A673 (cell line): ENCODE results near the gene S100A16. TPM values are rescaled to one million over a fixed set of nuclear protein-coding genes. Genes with fewer than 3 reads are reported as not detected.
"Not testable (repeated sequence)": the region's sequence is repeated elsewhere in the genome, so short reads cannot be mapped to it uniquely, and the experiment has no call there.

Source experiments
- BruUV-seq: library from RNA; stranded (reverse); fragments of 400-500 nt; replicated peaks from 2 replicates; lab custom pipeline; 2021; lab: Mats Ljungman, UMichigan
- CTCF ChIA-PET: fragments of 300-600 bp; sonication (Branson Sonifier 250); formaldehyde crosslinking; loops from one replicate; lab custom pipeline; 2022; ENCODE audit warnings: antibody characterized with exemption; lab: Charles Lee
- POLR2A ChIA-PET: fragments of 300-600 bp; sonication (Branson Sonifier 250); formaldehyde crosslinking; loops from one replicate; lab custom pipeline; 2022; ENCODE audit warnings: antibody characterized with exemption; ENCODE audit not compliant: low non-redundant PET; lab: Charles Lee
- DNase-seq: peaks from one replicate; pipeline ENCODE4 v3.0.0-alpha.2; 2015; ENCODE audit warnings: low spot score
- H3K27ac ChIP-seq: fragments of 200-600 bp; sonication (generic); 2 replicates; pipeline ENCODE4 v1.5.1; 2016; ENCODE audit warnings: mixed run types, low read depth, mild to moderate bottlenecking, mixed read lengths, antibody characterized with exemption, low read length; ENCODE audit not compliant: poor library complexity, severe bottlenecking
- H3K27me3 ChIP-seq: fragments of 200-600 bp; sonication (generic); replicated peaks from 2 replicates; pipeline ENCODE4 v1.6.1; 2017; ENCODE audit warnings: mixed run types, low read depth, mild to moderate bottlenecking, mixed read lengths, antibody characterized with exemption, low read length; ENCODE audit not compliant: insufficient read depth, poor library complexity
- H3K36me3 ChIP-seq: fragments of 200-600 bp; sonication (generic); 2 replicates; pipeline ENCODE4 v1.6.1; 2016; ENCODE audit warnings: mixed run types, mild to moderate bottlenecking, mixed read lengths, antibody characterized with exemption, low read length; ENCODE audit not compliant: insufficient read depth, poor library complexity, severe bottlenecking
- H3K4me1 ChIP-seq: fragments of 200-600 bp; sonication (generic); 2 replicates; pipeline ENCODE4 v1.6.1; 2017; ENCODE audit warnings: mixed run types, mild to moderate bottlenecking, mixed read lengths, antibody characterized with exemption, low read length; ENCODE audit not compliant: insufficient read depth, poor library complexity, severe bottlenecking
- H3K4me3 ChIP-seq: fragments of 200-600 bp; sonication (generic); 2 replicates; pipeline ENCODE4 v1.5.1; 2016; ENCODE audit warnings: low read depth, mixed run types, mild to moderate bottlenecking, mixed read lengths, low read length; ENCODE audit not compliant: poor library complexity, severe bottlenecking
- H3K9me3 ChIP-seq: fragments of 200-600 bp; sonication (generic); 2 replicates; pipeline ENCODE4 v1.6.1; 2016; ENCODE audit warnings: mixed run types, low read depth, mild to moderate bottlenecking, mixed read lengths, antibody characterized with exemption, low read length; ENCODE audit not compliant: poor library complexity, severe bottlenecking
- EZH2 ChIP-seq: fragments of 200-600 bp; sonication (generic); IDR thresholded peaks from 2 replicates; pipeline ENCODE4 v1.6.1; 2017; ENCODE audit warnings: borderline replicate concordance, low read depth, mild to moderate bottlenecking, mixed read lengths, antibody characterized with exemption, low read length; ENCODE audit not compliant: poor library complexity, severe bottlenecking
- intact Hi-C: fragments of 100-400 bp; cut with micrococcal nuclease; formaldehyde crosslinking; loops from one replicate; pipeline ENCODE4 v1.10.0; 2022; ENCODE audit not compliant: unreplicated experiment
- total RNA-seq: library from RNA; stranded (reverse); gene quantifications from 2 replicates; pipeline ENCODE4 v1.2.3, GENCODE V29; 2021
- TF ChIP-seq, protein P1 (sequence below): fragments of 300-800, 200-600 bp; sonication (generic); conservative IDR thresholded peaks from 2 replicates; pipeline ENCODE4 v1.5.1; 2017; ENCODE audit warnings: low read depth, mild to moderate bottlenecking, antibody characterized with exemption, low read length, moderate library complexity, mixed read lengths

The S100A16 gene
- total RNA-seq, 1 experiment from 2014 or later = 0.43 TPM

DNA sequence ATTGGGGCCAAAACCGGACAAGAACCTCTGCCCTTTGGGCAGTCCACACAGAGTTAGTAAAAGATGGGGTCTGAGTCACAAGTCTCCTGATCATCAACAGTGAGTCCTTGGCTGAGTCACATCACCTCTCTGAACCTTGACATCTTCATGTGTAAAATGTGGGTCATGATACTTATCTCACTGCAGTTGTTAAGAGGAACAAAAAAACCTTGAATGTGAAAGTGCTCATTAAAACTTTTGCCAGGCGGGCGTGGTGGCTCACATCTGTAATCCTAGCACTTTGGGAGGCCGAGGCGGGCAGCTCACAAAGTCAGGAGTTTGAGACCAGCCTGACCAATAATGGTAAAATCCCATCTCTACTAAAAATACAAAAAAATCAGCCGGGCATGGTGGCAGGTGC, 15.7 kb downstream of the S100A16 start:
- Histone ChIP-seq H3K36me3 (no peaks in the 10 kb centered on the region), H3K27ac (no peak overlapping the region), H3K4me3 (no peak overlapping the region), H3K4me1 (peaks cover 4% of the 10 kb centered on the region), H3K27me3 (no peaks in the 10 kb centered on the region), H3K9me3 (no peaks in the 10 kb centered on the region)
- BruUV-seq = no TSS peak
- DNase-seq = no peak
- POLR2A ChIA-PET = no interaction called here
- CTCF ChIA-PET = no interaction called here
- TF ChIP-seq, protein P1, sequence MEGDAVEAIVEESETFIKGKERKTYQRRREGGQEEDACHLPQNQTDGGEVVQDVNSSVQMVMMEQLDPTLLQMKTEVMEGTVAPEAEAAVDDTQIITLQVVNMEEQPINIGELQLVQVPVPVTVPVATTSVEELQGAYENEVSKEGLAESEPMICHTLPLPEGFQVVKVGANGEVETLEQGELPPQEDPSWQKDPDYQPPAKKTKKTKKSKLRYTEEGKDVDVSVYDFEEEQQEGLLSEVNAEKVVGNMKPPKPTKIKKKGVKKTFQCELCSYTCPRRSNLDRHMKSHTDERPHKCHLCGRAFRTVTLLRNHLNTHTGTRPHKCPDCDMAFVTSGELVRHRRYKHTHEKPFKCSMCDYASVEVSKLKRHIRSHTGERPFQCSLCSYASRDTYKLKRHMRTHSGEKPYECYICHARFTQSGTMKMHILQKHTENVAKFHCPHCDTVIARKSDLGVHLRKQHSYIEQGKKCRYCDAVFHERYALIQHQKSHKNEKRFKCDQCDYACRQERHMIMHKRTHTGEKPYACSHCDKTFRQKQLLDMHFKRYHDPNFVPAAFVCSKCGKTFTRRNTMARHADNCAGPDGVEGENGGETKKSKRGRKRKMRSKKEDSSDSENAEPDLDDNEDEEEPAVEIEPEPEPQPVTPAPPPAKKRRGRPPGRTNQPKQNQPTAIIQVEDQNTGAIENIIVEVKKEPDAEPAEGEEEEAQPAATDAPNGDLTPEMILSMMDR = no peak
- TF ChIP-seq EZH2 = no peak
- intact Hi-C loops = no loop called here

DNA sequence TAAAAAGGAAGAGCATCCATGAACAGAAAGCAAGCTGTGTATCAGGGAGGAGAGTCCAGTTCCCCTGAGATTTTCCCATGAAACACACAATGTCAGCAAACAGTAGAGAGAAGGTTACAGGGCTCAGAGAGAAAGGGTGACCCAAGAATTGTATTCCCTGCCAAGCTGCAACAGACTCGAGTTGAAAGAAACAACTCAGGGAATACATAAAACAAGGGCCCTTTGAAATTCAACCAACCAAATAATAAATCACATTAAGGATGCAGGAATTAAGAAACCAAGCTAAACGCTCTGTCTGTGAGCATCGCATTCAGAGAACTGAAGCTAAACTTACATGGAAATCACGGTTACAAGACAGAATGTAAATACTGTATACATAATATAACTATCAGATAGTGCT, 20.2 kb downstream of the S100A16 start:
- POLR2A ChIA-PET = no interaction called here
- Histone ChIP-seq H3K4me3 (no peak overlapping the region), H3K4me1 (no peaks in the 10 kb centered on the region), H3K27ac (no peak overlapping the region), H3K27me3 (no peaks in the 10 kb centered on the region), H3K36me3 (no peaks in the 10 kb centered on the region), H3K9me3 (no peaks in the 10 kb centered on the region)
- TF ChIP-seq EZH2 = no peak
- TF ChIP-seq, protein P1 = no peak
- intact Hi-C loops = no loop called here
- no TSS peak for BruUV-seq
- DNase-seq = no peak
- CTCF ChIA-PET = no interaction called here

DNA sequence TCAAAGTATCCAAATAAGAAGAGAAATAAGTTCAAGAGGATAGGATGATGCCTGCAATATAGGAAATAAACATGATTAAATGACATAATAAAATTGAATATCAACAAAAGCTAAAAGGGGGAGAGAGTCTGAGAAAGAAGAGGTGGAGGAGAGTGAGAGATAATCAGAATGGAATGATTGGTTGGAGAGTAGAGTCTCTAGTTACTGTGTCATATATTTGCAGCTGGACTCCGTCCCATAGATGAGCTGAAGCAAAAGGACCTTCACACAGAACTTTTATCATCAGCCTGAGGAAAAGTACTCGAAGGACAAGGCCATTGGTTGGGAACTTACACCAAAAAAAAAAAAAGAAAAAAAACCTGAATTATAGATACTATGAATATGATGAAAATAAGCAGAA, 24.5 kb downstream of the S100A16 start:
- POLR2A ChIA-PET = no interaction called here
- Histone ChIP-seq H3K27ac (no peak overlapping the region), H3K27me3 (no peaks in the 10 kb centered on the region), H3K9me3 (no peaks in the 10 kb centered on the region), H3K4me1 (no peaks in the 10 kb centered on the region), H3K36me3 (no peaks in the 10 kb centered on the region), H3K4me3 (no peak overlapping the region)
- no TSS peak for BruUV-seq
- DNase-seq = no peak
- intact Hi-C loops = no loop called here
- CTCF ChIA-PET = interaction anchor here (0.7 kb wide), 1 partner anchor 172 kb away, joined by 5 read pairs; no protein-coding TSS in a partner anchor
- TF ChIP-seq, protein P1 = no peak
- TF ChIP-seq EZH2 = no peak

DNA sequence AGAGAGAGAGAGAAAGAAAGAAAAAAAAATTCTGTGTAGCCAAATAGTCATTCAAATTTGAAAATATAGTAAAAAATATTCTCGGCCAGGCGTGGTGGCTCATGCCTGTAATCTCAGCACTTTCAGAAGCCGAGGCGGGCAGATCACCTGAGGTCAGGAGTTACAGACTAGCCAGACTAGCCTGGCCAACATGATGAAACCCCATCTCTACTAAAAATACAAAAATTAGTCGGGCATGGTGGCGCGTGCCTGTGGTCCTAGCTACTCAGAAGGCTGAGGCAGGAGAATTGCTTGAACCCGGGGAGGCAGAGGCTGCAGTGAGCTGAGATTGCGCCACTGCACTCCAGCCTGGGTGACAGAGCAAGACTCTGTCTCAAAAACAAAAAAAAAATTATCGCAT, 24.9 kb downstream of the S100A16 start:
- CTCF ChIA-PET = interaction anchor here (0.7 kb wide), 1 partner anchor 172 kb away, joined by 5 read pairs; no protein-coding TSS in a partner anchor
- H3K36me3 ChIP-seq, intact Hi-C loops, H3K27ac ChIP-seq, H3K4me1 ChIP-seq, H3K4me3 ChIP-seq, H3K9me3 ChIP-seq, POLR2A ChIA-PET, BruUV-seq, H3K27me3 ChIP-seq, DNase-seq: not testable (repeated sequence)
